ENCODE data around the gene TBC1D22A. TPM values are rescaled to one million over a fixed set of nuclear protein-coding genes. Genes with fewer than 3 reads are reported as not detected.

TBC1D22A gene
- total and polyA plus RNA-seq, 4 donors: 4.1 to 12.4 (median 8.4) TPM

DNA sequence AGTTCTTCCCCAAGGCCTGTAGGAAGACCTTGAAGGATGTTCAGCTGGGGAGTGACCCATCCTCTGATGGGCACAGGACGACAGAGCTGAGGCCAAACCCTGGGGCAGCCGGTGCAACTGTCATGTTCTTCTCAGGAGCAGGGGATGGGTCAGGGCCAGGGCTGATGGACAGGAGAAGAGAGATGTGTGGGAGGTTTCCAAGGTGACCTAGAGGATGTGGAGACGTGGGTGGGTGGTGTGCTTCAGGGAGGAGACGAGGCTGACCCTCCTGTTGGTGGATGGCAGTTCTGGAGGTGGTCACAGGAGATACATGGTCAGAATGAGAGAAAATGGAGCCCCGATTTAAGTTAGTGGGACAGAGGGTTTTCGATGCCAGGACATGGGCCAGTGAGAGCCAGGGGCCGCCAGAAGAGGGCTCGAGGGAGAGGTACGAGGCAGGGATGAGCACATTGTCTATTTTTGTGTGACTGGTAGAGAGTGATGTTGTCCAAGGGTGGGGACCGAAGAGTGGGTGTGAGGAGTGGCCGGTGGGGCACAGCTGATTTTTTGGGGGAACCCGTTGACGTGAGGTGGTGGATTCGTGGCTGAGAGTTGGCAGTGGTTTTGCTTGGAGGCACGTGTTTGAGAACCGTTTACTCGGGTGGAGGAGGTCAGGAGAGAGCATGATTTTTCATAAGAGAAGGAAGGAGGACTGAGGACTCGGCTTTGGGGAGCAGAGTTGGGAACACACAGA is 14.6 kb downstream of the TBC1D22A start (continued):
- no peak for TF ChIP-seq GABPA (IDR thresholded peaks at IDR 0.05 in 1 of 2, conservative IDR thresholded peaks at IDR 0.05 in 1 of 2)
- TF ChIP-seq FOXA2 (IDR thresholded peaks at IDR 0.05): no peak
- TF ChIP-seq, protein P1, sequence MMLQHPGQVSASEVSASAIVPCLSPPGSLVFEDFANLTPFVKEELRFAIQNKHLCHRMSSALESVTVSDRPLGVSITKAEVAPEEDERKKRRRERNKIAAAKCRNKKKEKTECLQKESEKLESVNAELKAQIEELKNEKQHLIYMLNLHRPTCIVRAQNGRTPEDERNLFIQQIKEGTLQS (IDR thresholded peaks at IDR 0.05): no peak
- no peak for TF ChIP-seq JUND (IDR thresholded peaks at IDR 0.05)

DNA sequence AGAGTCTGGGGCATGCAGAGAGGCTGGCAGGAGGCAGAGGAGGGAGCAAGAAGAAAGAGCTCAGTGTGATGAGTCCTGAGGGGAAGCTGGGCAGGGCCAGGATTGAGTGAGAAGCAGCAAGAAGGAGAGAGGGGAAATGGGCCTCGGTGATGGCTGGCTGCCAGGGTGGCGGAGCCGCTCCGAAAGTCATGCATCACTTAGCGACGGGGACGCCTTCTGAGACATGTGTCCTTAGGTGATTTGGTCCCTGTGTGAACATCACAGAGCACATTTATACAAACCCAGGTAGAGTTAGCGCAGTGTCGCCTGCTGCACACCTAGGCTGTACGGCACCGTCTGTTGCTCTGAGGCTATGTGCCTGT is 15.1 kb downstream of the TBC1D22A start:
- WGBS: 79% methylated on average over 11 of the region's 11 CpGs
- no peak overlapping the region for H3K9ac ChIP-seq (ENCODE audit: low read depth in 1 of 2, low read length in 2 of 2)
- no peaks in the 10 kb centered on the region for H3K36me3 ChIP-seq (ENCODE audit: control insufficient read depth in 4 of 4, insufficient read depth in 3 of 4, low read depth in 1 of 4, low read length in 3 of 4)
- no peak for DNase-seq (ENCODE audit: low spot score)
- H3K27me3 ChIP-seq (ENCODE audit: control insufficient read depth in 4 of 4, insufficient read depth in 4 of 4, low read length in 3 of 4): no peaks in the 10 kb centered on the region
- H3K4me1 ChIP-seq (ENCODE audit: control insufficient read depth in 4 of 4, insufficient read depth in 4 of 4, low read length in 3 of 4): peaks cover 9 to 37% (median 16%) of the 10 kb centered on the region in 4 donors
- TF ChIP-seq FOXA2 (IDR thresholded peaks at IDR 0.05) (no peak), RXRA (IDR thresholded peaks at IDR 0.05) (no peak), RAD21 (IDR thresholded peaks at IDR 0.05) (no peak), NR2F2 (IDR thresholded peaks at IDR 0.05) (no peak), SP1 (IDR thresholded peaks at IDR 0.05) (no peak), HNF4A (conservative IDR thresholded peaks at IDR 0.05) (no peak), TAF1 (conservative IDR thresholded peaks at IDR 0.05) (no peak), EGR1 (IDR thresholded peaks at IDR 0.05; ENCODE audit: low read depth in 2 of 2) (no peak), JUND (IDR thresholded peaks at IDR 0.05) (no peak), YY1 (IDR thresholded peaks at IDR 0.05) (no peak), FOXA1 (IDR thresholded peaks at IDR 0.05) (no peak), GABPA (IDR thresholded peaks at IDR 0.05 in 1 of 2, conservative IDR thresholded peaks at IDR 0.05 in 1 of 2) (no peak)
- TF ChIP-seq, protein P2, sequence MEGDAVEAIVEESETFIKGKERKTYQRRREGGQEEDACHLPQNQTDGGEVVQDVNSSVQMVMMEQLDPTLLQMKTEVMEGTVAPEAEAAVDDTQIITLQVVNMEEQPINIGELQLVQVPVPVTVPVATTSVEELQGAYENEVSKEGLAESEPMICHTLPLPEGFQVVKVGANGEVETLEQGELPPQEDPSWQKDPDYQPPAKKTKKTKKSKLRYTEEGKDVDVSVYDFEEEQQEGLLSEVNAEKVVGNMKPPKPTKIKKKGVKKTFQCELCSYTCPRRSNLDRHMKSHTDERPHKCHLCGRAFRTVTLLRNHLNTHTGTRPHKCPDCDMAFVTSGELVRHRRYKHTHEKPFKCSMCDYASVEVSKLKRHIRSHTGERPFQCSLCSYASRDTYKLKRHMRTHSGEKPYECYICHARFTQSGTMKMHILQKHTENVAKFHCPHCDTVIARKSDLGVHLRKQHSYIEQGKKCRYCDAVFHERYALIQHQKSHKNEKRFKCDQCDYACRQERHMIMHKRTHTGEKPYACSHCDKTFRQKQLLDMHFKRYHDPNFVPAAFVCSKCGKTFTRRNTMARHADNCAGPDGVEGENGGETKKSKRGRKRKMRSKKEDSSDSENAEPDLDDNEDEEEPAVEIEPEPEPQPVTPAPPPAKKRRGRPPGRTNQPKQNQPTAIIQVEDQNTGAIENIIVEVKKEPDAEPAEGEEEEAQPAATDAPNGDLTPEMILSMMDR (IDR thresholded peaks at IDR 0.05; ENCODE audit: low read depth, low read length, missing input control): no peak
- TF ChIP-seq, protein P1 (IDR thresholded peaks at IDR 0.05): no peak
- TF ChIP-seq, protein P3, sequence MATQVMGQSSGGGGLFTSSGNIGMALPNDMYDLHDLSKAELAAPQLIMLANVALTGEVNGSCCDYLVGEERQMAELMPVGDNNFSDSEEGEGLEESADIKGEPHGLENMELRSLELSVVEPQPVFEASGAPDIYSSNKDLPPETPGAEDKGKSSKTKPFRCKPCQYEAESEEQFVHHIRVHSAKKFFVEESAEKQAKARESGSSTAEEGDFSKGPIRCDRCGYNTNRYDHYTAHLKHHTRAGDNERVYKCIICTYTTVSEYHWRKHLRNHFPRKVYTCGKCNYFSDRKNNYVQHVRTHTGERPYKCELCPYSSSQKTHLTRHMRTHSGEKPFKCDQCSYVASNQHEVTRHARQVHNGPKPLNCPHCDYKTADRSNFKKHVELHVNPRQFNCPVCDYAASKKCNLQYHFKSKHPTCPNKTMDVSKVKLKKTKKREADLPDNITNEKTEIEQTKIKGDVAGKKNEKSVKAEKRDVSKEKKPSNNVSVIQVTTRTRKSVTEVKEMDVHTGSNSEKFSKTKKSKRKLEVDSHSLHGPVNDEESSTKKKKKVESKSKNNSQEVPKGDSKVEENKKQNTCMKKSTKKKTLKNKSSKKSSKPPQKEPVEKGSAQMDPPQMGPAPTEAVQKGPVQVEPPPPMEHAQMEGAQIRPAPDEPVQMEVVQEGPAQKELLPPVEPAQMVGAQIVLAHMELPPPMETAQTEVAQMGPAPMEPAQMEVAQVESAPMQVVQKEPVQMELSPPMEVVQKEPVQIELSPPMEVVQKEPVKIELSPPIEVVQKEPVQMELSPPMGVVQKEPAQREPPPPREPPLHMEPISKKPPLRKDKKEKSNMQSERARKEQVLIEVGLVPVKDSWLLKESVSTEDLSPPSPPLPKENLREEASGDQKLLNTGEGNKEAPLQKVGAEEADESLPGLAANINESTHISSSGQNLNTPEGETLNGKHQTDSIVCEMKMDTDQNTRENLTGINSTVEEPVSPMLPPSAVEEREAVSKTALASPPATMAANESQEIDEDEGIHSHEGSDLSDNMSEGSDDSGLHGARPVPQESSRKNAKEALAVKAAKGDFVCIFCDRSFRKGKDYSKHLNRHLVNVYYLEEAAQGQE (IDR thresholded peaks at IDR 0.05): no peak
- TF ChIP-seq, protein P4, sequence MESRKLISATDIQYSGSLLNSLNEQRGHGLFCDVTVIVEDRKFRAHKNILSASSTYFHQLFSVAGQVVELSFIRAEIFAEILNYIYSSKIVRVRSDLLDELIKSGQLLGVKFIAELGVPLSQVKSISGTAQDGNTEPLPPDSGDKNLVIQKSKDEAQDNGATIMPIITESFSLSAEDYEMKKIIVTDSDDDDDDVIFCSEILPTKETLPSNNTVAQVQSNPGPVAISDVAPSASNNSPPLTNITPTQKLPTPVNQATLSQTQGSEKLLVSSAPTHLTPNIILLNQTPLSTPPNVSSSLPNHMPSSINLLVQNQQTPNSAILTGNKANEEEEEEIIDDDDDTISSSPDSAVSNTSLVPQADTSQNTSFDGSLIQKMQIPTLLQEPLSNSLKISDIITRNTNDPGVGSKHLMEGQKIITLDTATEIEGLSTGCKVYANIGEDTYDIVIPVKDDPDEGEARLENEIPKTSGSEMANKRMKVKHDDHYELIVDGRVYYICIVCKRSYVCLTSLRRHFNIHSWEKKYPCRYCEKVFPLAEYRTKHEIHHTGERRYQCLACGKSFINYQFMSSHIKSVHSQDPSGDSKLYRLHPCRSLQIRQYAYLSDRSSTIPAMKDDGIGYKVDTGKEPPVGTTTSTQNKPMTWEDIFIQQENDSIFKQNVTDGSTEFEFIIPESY (IDR thresholded peaks at IDR 0.05): no peak
- TF ChIP-seq, protein P5, sequence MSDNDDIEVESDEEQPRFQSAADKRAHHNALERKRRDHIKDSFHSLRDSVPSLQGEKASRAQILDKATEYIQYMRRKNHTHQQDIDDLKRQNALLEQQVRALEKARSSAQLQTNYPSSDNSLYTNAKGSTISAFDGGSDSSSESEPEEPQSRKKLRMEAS (IDR thresholded peaks at IDR 0.05): no peak
- no peak overlapping the region for H3K27ac ChIP-seq (ENCODE audit: low read depth in 1 of 2, low read length in 2 of 2)
- no peak overlapping the region for H3K4me3 ChIP-seq (ENCODE audit: low read depth in 1 of 3, low read length in 3 of 3)
- H3K9me3 ChIP-seq (ENCODE audit: control insufficient read depth in 4 of 4, low read length in 3 of 4): no peaks in the 10 kb centered on the region
